ENCODE data around the gene BACH2. TPM values are rescaled to one million over a fixed set of nuclear protein-coding genes. Genes with fewer than 3 reads are reported as not detected.

Gene BACH2
- total and polyA plus RNA-seq, 10 of the 15 experiments (the other 5 are each of a cell fraction or from before 2014, with no cell fraction given), result 0.03 to 0.28 (median 0.04) TPM; not detected in 3

DNA sequence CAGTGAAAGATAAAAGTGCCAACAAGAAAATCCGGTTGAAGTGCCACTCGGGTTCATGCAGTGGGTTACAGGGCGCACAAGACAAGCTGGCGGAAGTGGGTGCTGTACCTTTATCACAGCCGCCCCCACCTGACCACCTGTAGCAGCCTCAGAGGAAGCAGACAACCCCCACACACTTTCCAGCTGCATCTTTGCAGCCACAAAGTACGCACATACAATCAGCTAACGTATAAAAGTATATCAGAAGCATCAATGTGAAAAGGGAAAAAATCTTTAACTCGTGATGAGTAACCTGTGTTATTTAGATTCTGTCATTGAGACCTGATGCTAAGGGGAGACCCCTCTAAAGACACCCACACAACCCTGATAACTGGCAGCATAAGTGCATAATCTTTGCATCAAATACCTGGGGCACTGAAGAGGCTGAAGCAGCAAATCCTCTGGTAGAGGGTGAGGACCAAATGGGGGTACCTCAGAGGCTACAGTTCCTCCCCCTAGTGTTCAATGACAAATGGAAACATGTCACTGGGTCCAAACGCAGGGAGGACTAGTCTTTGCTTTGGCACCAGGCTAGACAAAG is 22.1 kb downstream of the BACH2 start (continued):
- TF ChIP-seq SMAD5 (IDR thresholded peaks at IDR 0.05; ENCODE audit: low read depth) (no peak), ZNF217 (IDR thresholded peaks at IDR 0.05) (no peak), NR2C2 (IDR thresholded peaks at IDR 0.05; ENCODE audit: borderline replicate concordance, control insufficient read depth, insufficient read length, low read depth) (no peak), HDAC6 (IDR thresholded peaks at IDR 0.05; ENCODE audit: unreplicated experiment) (no peak), RB1 (IDR thresholded peaks at IDR 0.05; ENCODE audit: borderline replicate concordance) (no peak), ZBED1 (IDR thresholded peaks at IDR 0.05; ENCODE audit: borderline replicate concordance) (no peak), FOS (IDR thresholded peaks at IDR 0.05; ENCODE audit: borderline replicate concordance, extremely low read depth, insufficient read length) (no peak), NRF1 (conservative IDR thresholded peaks at IDR 0.05; ENCODE audit: low read depth, low read length) (no peak), RBBP5 (conservative IDR thresholded peaks at IDR 0.05) (no peak), BCL11A (IDR thresholded peaks at IDR 0.05; ENCODE audit: low read depth, low read length) (no peak), NBN (IDR thresholded peaks at IDR 0.05) (no peak), SMARCA5 (IDR thresholded peaks at IDR 0.05) (no peak), BMI1 (IDR thresholded peaks at IDR 0.05; ENCODE audit: borderline replicate concordance) (no peak), TBL1XR1 (IDR thresholded peaks at IDR 0.05; ENCODE audit: low read depth, low read length) (no peak), RAD21 (IDR thresholded peaks at IDR 0.05; ENCODE audit: insufficient read depth, low read depth, low read length) (no peak), IKZF1 (conservative IDR thresholded peaks at IDR 0.05) (peak; percentile 25; the same call in 1 of the 2 replicates)
- TF ChIP-seq, protein P1, sequence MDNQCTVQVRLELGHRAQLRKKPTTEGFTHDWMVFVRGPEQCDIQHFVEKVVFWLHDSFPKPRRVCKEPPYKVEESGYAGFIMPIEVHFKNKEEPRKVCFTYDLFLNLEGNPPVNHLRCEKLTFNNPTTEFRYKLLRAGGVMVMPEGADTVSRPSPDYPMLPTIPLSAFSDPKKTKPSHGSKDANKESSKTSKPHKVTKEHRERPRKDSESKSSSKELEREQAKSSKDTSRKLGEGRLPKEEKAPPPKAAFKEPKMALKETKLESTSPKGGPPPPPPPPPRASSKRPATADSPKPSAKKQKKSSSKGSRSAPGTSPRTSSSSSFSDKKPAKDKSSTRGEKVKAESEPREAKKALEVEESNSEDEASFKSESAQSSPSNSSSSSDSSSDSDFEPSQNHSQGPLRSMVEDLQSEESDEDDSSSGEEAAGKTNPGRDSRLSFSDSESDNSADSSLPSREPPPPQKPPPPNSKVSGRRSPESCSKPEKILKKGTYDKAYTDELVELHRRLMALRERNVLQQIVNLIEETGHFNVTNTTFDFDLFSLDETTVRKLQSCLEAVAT (IDR thresholded peaks at IDR 0.05), result no peak
- TF ChIP-seq, protein P2, sequence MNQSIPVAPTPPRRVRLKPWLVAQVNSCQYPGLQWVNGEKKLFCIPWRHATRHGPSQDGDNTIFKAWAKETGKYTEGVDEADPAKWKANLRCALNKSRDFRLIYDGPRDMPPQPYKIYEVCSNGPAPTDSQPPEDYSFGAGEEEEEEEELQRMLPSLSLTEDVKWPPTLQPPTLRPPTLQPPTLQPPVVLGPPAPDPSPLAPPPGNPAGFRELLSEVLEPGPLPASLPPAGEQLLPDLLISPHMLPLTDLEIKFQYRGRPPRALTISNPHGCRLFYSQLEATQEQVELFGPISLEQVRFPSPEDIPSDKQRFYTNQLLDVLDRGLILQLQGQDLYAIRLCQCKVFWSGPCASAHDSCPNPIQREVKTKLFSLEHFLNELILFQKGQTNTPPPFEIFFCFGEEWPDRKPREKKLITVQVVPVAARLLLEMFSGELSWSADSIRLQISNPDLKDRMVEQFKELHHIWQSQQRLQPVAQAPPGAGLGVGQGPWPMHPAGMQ (IDR thresholded peaks at IDR 0.05; ENCODE audit: borderline replicate concordance), result no peak
- TF ChIP-seq, protein P3, sequence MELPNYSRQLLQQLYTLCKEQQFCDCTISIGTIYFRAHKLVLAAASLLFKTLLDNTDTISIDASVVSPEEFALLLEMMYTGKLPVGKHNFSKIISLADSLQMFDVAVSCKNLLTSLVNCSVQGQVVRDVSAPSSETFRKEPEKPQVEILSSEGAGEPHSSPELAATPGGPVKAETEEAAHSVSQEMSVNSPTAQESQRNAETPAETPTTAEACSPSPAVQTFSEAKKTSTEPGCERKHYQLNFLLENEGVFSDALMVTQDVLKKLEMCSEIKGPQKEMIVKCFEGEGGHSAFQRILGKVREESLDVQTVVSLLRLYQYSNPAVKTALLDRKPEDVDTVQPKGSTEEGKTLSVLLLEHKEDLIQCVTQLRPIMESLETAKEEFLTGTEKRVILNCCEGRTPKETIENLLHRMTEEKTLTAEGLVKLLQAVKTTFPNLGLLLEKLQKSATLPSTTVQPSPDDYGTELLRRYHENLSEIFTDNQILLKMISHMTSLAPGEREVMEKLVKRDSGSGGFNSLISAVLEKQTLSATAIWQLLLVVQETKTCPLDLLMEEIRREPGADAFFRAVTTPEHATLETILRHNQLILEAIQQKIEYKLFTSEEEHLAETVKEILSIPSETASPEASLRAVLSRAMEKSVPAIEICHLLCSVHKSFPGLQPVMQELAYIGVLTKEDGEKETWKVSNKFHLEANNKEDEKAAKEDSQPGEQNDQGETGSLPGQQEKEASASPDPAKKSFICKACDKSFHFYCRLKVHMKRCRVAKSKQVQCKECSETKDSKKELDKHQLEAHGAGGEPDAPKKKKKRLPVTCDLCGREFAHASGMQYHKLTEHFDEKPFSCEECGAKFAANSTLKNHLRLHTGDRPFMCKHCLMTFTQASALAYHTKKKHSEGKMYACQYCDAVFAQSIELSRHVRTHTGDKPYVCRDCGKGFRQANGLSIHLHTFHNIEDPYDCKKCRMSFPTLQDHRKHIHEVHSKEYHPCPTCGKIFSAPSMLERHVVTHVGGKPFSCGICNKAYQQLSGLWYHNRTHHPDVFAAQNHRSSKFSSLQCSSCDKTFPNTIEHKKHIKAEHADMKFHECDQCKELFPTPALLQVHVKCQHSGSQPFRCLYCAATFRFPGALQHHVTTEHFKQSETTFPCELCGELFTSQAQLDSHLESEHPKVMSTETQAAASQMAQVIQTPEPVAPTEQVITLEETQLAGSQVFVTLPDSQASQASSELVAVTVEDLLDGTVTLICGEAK (IDR thresholded peaks at IDR 0.05; ENCODE audit: borderline replicate concordance), result no peak
- TF ChIP-seq, protein P4, sequence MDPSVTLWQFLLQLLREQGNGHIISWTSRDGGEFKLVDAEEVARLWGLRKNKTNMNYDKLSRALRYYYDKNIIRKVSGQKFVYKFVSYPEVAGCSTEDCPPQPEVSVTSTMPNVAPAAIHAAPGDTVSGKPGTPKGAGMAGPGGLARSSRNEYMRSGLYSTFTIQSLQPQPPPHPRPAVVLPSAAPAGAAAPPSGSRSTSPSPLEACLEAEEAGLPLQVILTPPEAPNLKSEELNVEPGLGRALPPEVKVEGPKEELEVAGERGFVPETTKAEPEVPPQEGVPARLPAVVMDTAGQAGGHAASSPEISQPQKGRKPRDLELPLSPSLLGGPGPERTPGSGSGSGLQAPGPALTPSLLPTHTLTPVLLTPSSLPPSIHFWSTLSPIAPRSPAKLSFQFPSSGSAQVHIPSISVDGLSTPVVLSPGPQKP (IDR thresholded peaks at IDR 0.05; ENCODE audit: low read depth, low read length), result no peak
- TF ChIP-seq, protein P5, sequence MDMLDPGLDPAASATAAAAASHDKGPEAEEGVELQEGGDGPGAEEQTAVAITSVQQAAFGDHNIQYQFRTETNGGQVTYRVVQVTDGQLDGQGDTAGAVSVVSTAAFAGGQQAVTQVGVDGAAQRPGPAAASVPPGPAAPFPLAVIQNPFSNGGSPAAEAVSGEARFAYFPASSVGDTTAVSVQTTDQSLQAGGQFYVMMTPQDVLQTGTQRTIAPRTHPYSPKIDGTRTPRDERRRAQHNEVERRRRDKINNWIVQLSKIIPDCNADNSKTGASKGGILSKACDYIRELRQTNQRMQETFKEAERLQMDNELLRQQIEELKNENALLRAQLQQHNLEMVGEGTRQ (IDR thresholded peaks at IDR 0.05; ENCODE audit: borderline replicate concordance, low read depth, low read length), result no peak
